Measurements from ENCODE around the gene JARID2.

JARID2 gene

DNA sequence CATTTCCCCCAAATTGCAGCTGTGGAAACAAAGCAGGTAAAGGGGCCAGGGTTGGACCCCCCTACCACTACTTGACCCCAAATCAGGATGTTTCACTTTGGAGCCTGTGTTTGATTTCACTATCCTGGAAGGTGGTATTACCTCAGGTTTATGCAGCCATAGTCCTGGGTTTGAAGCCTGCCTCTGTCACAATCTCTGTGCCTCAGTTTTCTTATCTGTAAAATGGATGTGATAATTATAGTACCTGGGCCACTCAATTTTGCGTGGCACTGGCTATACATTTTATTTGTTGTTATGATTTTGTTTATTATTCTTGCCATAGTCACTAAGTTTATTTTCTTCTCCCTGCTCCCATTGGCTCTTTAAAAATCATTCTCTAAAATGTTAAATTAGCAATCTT lies 26.7 kb downstream of the JARID2 start:
- no peak for TF ChIP-seq TAF1 (IDR thresholded peaks at IDR 0.05; ENCODE audit: borderline replicate concordance, insufficient read depth, low read length)
- no peak for TF ChIP-seq FOXP2 (optimal IDR thresholded peaks at IDR 0.05; ENCODE audit: borderline replicate concordance, extremely low read depth, extremely low read length, insufficient read depth)
- no peak for TF ChIP-seq SIN3A (IDR thresholded peaks at IDR 0.05; ENCODE audit: borderline replicate concordance, insufficient read depth, low read length)
- TF ChIP-seq, protein P1, sequence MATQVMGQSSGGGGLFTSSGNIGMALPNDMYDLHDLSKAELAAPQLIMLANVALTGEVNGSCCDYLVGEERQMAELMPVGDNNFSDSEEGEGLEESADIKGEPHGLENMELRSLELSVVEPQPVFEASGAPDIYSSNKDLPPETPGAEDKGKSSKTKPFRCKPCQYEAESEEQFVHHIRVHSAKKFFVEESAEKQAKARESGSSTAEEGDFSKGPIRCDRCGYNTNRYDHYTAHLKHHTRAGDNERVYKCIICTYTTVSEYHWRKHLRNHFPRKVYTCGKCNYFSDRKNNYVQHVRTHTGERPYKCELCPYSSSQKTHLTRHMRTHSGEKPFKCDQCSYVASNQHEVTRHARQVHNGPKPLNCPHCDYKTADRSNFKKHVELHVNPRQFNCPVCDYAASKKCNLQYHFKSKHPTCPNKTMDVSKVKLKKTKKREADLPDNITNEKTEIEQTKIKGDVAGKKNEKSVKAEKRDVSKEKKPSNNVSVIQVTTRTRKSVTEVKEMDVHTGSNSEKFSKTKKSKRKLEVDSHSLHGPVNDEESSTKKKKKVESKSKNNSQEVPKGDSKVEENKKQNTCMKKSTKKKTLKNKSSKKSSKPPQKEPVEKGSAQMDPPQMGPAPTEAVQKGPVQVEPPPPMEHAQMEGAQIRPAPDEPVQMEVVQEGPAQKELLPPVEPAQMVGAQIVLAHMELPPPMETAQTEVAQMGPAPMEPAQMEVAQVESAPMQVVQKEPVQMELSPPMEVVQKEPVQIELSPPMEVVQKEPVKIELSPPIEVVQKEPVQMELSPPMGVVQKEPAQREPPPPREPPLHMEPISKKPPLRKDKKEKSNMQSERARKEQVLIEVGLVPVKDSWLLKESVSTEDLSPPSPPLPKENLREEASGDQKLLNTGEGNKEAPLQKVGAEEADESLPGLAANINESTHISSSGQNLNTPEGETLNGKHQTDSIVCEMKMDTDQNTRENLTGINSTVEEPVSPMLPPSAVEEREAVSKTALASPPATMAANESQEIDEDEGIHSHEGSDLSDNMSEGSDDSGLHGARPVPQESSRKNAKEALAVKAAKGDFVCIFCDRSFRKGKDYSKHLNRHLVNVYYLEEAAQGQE (IDR thresholded peaks at IDR 0.05; ENCODE audit: insufficient read depth in 1 of 2, low read depth in 2 of 2, low read length in 2 of 2): no peak
- TF ChIP-seq POLR2AphosphoS5 (IDR thresholded peaks at IDR 0.05; ENCODE audit: low read depth, low read length): no peak

DNA sequence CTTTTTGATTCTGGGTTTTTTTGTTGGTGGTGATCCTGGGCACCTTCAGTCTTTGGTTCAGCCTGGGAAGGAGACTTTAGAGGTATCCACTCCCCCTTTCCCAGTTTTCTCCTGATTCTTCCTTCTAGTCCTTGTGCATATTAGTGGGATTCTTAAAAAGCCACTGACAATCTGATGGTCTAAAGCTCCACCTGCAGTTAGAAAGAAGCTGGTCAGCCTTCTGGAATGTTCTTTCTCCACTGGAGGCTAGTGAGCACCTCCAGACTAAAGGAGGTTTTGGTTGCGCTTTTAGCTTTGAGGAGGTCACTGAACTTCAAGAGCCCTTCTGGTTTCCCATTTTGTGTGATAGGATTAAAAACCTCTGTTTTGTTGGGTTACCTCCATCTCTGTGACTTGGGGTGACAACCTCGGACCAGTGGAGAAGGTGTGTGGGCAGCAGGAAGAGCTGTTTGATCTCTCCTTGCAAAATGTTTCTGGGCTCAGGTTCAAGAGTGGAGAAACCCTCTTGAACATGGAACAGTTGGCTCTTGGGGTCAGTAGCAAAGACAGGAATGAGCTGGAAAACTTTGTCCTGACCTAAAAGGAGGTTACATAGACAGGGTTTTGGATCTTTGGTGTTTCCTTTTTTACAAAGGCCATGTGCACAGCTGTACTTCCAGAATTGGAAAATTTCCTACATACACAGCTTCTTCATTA lies 29.0 kb downstream of the JARID2 start:
- TF ChIP-seq, protein P1 (IDR thresholded peaks at IDR 0.05; ENCODE audit: insufficient read depth in 1 of 2, low read depth in 2 of 2, low read length in 2 of 2): no peak
- no peak for TF ChIP-seq FOXP2 (optimal IDR thresholded peaks at IDR 0.05; ENCODE audit: borderline replicate concordance, extremely low read depth, extremely low read length, insufficient read depth)
- no peak for TF ChIP-seq TAF1 (IDR thresholded peaks at IDR 0.05; ENCODE audit: borderline replicate concordance, insufficient read depth, low read length)
- TF ChIP-seq POLR2AphosphoS5 (IDR thresholded peaks at IDR 0.05; ENCODE audit: low read depth, low read length): no peak

DNA sequence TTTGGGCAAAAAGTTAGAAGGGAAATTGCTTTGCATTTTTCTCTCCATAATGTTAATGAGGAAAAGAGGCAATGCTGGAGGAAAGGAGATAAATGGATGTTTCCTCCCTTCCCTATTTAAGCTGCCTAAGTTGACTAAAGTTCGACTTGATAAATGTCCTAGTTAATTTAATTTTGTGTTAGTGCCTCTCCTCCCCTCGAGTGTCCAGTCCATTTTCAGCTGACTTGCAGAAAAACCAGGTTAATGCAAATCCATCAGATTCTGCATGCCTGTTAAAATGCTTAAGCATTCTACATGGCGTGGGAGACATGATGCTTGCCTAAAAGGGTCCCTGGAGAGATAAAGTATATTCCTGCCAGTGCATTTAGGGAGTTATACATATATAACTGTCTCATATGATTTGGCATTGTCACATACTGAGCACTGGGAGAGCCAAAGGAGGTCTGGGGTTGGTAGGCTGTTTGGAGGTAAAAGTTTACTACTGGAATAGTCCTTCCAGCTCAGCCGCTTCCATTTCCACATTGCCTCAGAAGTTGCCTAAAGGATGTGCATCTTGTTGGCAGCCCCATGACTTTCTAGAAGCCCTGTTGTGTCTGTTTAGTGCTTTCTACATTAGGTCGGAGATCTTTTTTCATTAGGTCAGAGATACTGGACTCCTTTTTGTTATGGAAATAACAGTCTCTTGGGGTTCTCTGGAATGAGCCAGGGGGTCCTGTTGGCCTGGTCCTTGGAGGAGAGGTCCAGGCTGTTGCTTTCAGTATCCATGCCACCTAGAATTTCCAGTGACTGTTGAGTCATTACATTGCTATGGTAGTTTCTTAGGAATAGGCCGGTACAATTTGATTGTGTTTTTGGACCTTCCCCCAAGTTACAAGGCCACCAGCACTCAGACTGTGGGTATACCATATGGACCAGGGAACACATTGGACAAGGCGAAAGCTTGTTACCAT lies 30.4 kb downstream of the JARID2 start:
- TF ChIP-seq FOXP2 (optimal IDR thresholded peaks at IDR 0.05; ENCODE audit: borderline replicate concordance, extremely low read depth, extremely low read length, insufficient read depth) (no peak), SIN3A (IDR thresholded peaks at IDR 0.05; ENCODE audit: borderline replicate concordance, insufficient read depth, low read length) (no peak), POLR2AphosphoS5 (IDR thresholded peaks at IDR 0.05; ENCODE audit: low read depth, low read length) (no peak), TAF1 (IDR thresholded peaks at IDR 0.05; ENCODE audit: borderline replicate concordance, insufficient read depth, low read length) (no peak)
- TF ChIP-seq, protein P1 (IDR thresholded peaks at IDR 0.05; ENCODE audit: insufficient read depth in 1 of 2, low read depth in 2 of 2, low read length in 2 of 2): no peak

DNA sequence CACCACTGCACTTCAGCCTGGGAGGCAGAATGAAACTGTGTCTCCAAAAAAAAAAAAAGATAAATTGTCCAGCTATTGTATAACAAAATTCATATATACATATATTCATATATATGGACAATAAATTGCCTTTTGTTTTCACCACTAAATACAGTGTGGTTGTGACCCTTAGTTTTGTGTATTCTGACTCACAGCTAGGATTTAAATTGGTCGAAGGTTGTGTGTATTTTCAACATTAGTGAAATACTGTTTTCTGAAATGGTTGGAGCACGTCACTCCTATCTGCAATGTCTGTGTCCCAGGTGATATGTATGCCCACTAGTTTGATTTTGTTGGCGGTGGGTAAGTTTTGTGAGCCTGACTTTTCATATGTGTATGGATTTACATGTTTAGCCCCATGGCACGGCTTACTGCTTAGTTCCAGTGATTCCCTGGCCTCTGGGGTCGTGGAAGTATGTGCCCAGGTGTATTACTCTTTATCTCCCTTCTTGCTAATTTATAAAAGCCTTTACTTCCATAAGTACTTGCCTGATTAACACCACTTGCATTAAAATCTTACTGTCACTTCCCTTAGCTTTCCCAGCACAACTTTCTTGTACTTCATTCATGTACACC lies 33.3 kb downstream of the JARID2 start:
- no peak for TF ChIP-seq TAF1 (IDR thresholded peaks at IDR 0.05; ENCODE audit: borderline replicate concordance, insufficient read depth, low read length)
- TF ChIP-seq FOXP2 (optimal IDR thresholded peaks at IDR 0.05; ENCODE audit: borderline replicate concordance, extremely low read depth, extremely low read length, insufficient read depth): no peak
- TF ChIP-seq, protein P1 (IDR thresholded peaks at IDR 0.05; ENCODE audit: insufficient read depth in 1 of 2, low read depth in 2 of 2, low read length in 2 of 2): no peak
- TF ChIP-seq SIN3A (IDR thresholded peaks at IDR 0.05; ENCODE audit: borderline replicate concordance, insufficient read depth, low read length): no peak
- no peak for TF ChIP-seq POLR2AphosphoS5 (IDR thresholded peaks at IDR 0.05; ENCODE audit: low read depth, low read length)
